Raji (cell line): ENCODE measurements around the gene PCSK2.

Experiments used
- POLR2A ChIP-seq: IDR thresholded peaks from 2 replicates; pipeline ENCODE4 v1.6.1; 2011; ENCODE audit warnings: low read depth, low read length, control low read depth; ENCODE audit not compliant: insufficient read depth

PCSK2 gene

GRCh38 chr20:17466641-17467040 is 239.8 kb downstream of the PCSK2 start:
- no peak for TF ChIP-seq POLR2A

GRCh38 chr20:17467120-17467655 is 240.3 kb downstream of the PCSK2 start:
- no peak for TF ChIP-seq POLR2A

- TF ChIP-seq POLR2A, result no peak
These were observed 241.4 kb downstream of the PCSK2 start for GRCh38 chr20:17468073-17468840.

- no peak for TF ChIP-seq POLR2A
These were observed 242.6 kb downstream of the PCSK2 start for GRCh38 chr20:17469246-17470030.

- TF ChIP-seq POLR2A, result no peak
These were observed 243.7 kb downstream of the PCSK2 start for GRCh38 chr20:17470521-17470920.

DNA sequence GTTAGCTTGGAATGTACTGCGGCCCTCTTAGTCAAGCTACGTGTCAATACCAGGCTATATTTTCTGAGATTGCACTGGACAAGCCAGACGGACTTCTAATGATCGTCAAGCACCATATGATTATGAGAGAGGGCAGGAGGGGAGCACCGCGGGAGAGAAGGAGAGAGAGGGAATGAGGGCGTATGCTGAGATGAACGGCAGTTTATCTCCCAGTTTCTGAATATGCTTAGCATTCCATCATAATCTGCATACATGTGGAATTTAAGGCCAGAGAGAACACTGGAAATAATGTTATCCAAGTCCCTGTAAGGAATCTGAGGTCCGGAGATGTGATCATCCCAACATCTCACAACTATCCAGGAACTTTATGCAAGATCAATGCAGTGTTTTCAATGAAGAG is 244.1 kb downstream of the PCSK2 start:
- TF ChIP-seq POLR2A, result no peak

- TF ChIP-seq POLR2A, result no peak
These were observed 244.9 kb downstream of the PCSK2 start for GRCh38 chr20:17471606-17472187.

DNA sequence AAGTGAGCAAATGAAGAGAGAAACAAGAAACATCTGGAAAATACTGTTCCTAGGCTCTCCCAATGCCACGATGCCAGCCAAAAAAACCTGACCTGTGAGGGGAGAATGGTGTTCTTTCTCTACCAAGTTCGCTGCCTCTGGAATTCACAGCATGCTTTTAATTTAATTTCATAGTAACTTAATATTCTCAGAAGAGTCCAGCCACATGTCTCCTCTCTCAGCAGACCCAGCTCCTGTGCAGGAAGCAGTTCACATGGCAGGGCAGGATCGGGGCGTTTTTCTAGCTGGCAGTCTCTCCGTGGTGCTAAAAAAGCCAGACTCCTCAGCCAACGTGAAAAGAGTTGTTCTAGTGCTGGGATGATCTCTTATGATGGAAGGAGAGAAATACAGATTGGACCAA is 246.8 kb downstream of the PCSK2 start:
- no peak for TF ChIP-seq POLR2A

DNA sequence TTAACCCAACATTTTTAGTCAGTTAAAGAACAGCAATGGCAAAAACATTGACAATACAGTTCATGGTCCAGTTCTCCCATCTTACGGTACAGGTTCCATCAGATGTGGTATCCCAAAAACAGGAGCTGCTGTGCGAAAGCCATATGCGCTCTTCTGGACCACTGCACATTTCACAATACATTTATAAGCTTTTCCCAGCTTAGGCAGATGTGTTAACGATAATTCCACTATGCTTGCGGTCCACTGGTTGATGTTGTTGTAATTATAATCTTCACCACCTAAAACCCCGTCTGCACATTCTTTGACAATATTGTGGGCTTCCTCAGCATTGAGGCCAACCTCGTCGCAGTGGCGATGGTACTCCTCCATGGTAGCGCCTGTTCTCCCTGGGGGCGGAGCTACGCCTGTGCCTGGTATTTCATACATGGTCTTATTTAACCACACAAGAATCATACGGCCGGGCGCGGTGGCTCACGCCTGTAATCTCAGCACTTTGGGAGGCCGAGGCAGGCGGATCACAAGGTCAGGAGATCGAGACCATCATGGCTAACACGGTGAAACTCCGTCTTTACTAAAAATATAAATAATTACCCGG is 252.3 kb downstream of the PCSK2 start:
- no peak for TF ChIP-seq POLR2A

- TF ChIP-seq POLR2A, result no peak
These were observed 253.9 kb downstream of the PCSK2 start for GRCh38 chr20:17480696-17481095.

DNA sequence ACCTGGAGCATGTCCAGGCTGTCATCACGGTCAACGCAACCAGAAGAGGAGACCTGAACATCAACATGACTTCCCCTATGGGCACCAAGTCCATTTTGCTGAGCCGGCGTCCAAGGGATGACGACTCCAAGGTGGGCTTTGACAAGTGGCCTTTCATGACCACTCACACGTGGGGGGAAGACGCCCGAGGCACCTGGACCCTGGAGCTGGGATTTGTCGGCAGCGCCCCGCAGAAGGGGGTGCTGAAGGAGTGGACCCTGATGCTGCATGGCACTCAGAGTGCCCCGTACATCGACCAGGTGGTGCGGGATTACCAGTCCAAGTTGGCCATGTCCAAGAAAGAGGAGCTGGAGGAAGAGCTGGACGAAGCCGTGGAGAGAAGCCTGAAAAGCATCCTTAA is 254.8 kb downstream of the PCSK2 start:
- no peak for TF ChIP-seq POLR2A

DNA sequence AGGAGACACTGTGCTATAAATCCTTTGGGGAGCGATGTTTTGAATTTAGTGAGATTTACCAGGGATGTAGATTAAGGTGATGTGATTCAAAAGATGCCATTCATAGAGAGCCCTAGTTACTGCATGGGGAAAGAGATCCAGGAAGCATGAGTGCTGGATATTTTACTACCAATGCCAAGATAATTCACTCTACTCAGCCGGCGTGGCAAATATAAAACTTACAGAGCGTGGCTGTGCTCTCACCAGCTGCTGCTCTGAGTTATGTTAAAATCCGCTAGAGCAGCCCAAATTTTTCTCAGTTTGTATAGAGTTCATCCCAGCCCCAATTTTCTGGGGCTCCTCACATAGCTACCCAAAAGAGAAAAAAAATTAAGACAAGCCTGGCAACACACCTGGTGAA is 255.7 kb downstream of the PCSK2 start:
- TF ChIP-seq POLR2A, result no peak

DNA sequence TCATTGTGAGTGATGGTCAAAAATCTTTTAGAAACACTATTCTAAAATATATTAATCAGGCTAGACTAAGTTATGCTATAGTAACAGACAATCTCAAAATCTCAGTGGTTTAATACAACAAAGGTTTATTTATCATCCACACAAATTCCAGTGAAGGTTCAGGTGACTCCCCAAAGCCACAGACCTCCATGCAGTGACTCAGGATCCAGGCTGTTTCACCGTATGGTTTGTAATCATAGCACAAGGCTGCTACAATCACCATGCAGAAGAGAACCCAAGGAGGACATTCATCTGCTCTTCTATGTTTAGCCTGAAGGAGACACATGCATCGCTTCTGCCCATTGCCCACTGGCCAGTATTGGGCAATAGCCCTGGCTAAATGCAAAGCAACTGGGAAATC is 258.2 kb downstream of the PCSK2 start:
- no peak for TF ChIP-seq POLR2A

GRCh38 chr20:17488916-17489600 is 262.2 kb downstream of the PCSK2 start:
- no peak for TF ChIP-seq POLR2A

DNA sequence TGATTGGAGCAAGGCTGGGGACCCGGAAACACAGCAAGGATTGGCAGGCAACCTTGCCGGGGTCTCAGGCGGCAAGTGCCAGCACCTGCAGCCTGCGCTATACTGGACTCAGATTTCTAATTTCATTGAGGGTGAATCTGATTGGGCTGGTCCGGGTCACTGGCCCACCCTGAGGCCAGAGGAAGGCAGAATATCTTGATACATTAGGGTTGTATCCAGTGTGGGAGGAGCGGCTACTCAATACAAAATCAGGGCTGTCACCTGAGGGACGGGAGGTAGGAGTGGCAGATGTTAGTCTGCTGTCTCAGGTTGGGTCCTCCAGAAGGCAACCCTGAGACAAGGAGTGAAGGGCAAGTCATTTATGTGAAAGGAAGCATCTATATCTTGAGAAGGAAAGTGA is 263.7 kb downstream of the PCSK2 start:
- no peak for TF ChIP-seq POLR2A

GRCh38 chr20:17491041-17491440 is 264.2 kb downstream of the PCSK2 start:
- no peak for TF ChIP-seq POLR2A

GRCh38 chr20:17491488-17491887 is 264.6 kb downstream of the PCSK2 start:
- no peak for TF ChIP-seq POLR2A
